HCT116 (cell line): ENCODE results near the gene RNF152. TPM values are rescaled to one million over a fixed set of nuclear protein-coding genes. Genes with fewer than 3 reads are reported as not detected.

Experiments
- ATAC-seq: fragments of 200-7000 bp; cut with Tn5 transposase; 2 replicates; pipeline ENCODE4 v1.9.1; 2020; ENCODE audit warnings: mild to moderate bottlenecking, moderate library complexity
- BruUV-seq: library from RNA; stranded (reverse); fragments of 400-500 nt; replicated peaks from 2 replicates; lab custom pipeline; 2021; lab: Mats Ljungman, UMichigan
- CTCF ChIA-PET: fragments of 300-600 bp; sonication (Branson Sonifier 250); formaldehyde crosslinking; loops from one replicate; lab custom pipeline; 2021; ENCODE audit warnings: antibody characterized with exemption; lab: Charles Lee
- POLR2A ChIA-PET: fragments of 300-600, 350-600 bp; sonication (Branson Sonifier 250); formaldehyde crosslinking; loops from one replicate; lab custom pipeline; 2021; ENCODE audit warnings: antibody characterized with exemption; lab: Charles Lee
- RAD21 ChIA-PET, 2 experiments: fragments of 300-600 bp; sonication (Branson Sonifier 250); formaldehyde crosslinking; loops; one replicate each; lab custom pipeline; 2023; ENCODE audit warnings: low total read pairs in 2 of 2; ENCODE audit not compliant: uncharacterized antibody in 2 of 2, unreplicated experiment in 2 of 2, low non-redundant PET in 1 of 2; lab: Charles Lee
- DNase-seq: peaks from one replicate; pipeline ENCODE4 v3.0.0-alpha.2; 2010; ENCODE audit warnings: low read depth, low spot score
- H2AFZ ChIP-seq: fragments of 200-600 bp; shearing (Covaris generic), sonication (generic); 2 replicates; pipeline ENCODE4 v1.6.1; 2017; ENCODE audit warnings: low read depth, mixed run types, mixed read lengths, antibody characterized with exemption, low read length; ENCODE audit not compliant: poor library complexity, severe bottlenecking
- H3K27ac ChIP-seq: 2 replicates; pipeline ENCODE4 v1.5.1; 2012; ENCODE audit warnings: low read depth, low read length
- H3K27me3 ChIP-seq: fragments of 200-600 bp; sonication (generic); 2 replicates; pipeline ENCODE4 v1.6.1; 2016; ENCODE audit warnings: mixed run types, low read length, mixed read lengths; ENCODE audit not compliant: insufficient read depth
- H3K36me3 ChIP-seq, 2 experiments: fragments of 200-500 bp in 1 of 2; fragments of 200-600 bp in 1 of 2; sonication (Bioruptor generic) in 1 of 2; sonication (generic) in 1 of 2; 2 replicates each; pipeline versions ENCODE4 v1.5.1 to v1.6.1; 2014 to 2016; ENCODE audit warnings: low read length in 2 of 2, inconsistent platforms in 1 of 2, mixed read lengths in 1 of 2, mixed run types in 1 of 2; ENCODE audit not compliant: insufficient read depth in 2 of 2, control insufficient read depth in 1 of 2
- H3K4me1 ChIP-seq, 2 experiments: fragments of 200-600 bp in 1 of 2; sonication (generic) in 1 of 2; 2 replicates each; pipeline versions ENCODE4 v1.5.1 to v1.6.1; 2012 to 2017; ENCODE audit warnings: low read length in 2 of 2, inconsistent platforms in 1 of 2, mild to moderate bottlenecking in 1 of 2, mixed read lengths in 1 of 2, mixed run types in 1 of 2, moderate library complexity in 1 of 2; ENCODE audit not compliant: insufficient read depth in 2 of 2, control insufficient read depth in 1 of 2
- H3K4me2 ChIP-seq: fragments of 200-600 bp; sonication (generic); 2 replicates; pipeline ENCODE4 v1.6.1; 2017; ENCODE audit warnings: mixed run types, low read length, mixed read lengths
- H3K4me3 ChIP-seq, 2 experiments: fragments of 200-600 bp in 1 of 2; sonication (generic) in 1 of 2; replicated peaks in 1 of 2; 2 replicates each; pipeline ENCODE4 v1.5.1; 2011 to 2016; ENCODE audit warnings: low read length in 2 of 2, control low read depth in 1 of 2, low read depth in 1 of 2, mild to moderate bottlenecking in 1 of 2, mixed read lengths in 1 of 2, mixed run types in 1 of 2
- H3K79me2 ChIP-seq: fragments of 200-600 bp; sonication (generic); 2 replicates; pipeline ENCODE4 v1.6.1; 2017; ENCODE audit warnings: mild to moderate bottlenecking, mixed run types, low read length, moderate library complexity, mixed read lengths; ENCODE audit not compliant: insufficient read depth
- H3K9ac ChIP-seq: fragments of 200-600 bp; sonication (generic); 2 replicates; pipeline ENCODE4 v1.6.1; 2016; ENCODE audit warnings: low read length, mixed read lengths
- H3K9me2 ChIP-seq: fragments of 200-600 bp; sonication (generic), shearing (Covaris generic); 2 replicates; pipeline ENCODE4 v1.6.1; 2017; ENCODE audit warnings: mixed run types, mild to moderate bottlenecking, moderate library complexity; ENCODE audit not compliant: insufficient read depth
- H3K9me3 ChIP-seq, 2 experiments: fragments of 200-500 bp in 1 of 2; fragments of 200-600 bp in 1 of 2; sonication (Bioruptor generic) in 1 of 2; sonication (generic) in 1 of 2; 2 replicates each; pipeline ENCODE4 v1.6.1; 2014 to 2017; ENCODE audit warnings: low read length in 2 of 2, mixed read lengths in 2 of 2, inconsistent platforms in 1 of 2, low read depth in 1 of 2, mild to moderate bottlenecking in 1 of 2, mixed run types in 1 of 2, moderate library complexity in 1 of 2; ENCODE audit not compliant: control insufficient read depth in 1 of 2, insufficient read depth in 1 of 2
- H4K20me1 ChIP-seq: fragments of 200-600 bp; sonication (generic), shearing (Covaris generic); 2 replicates; pipeline ENCODE4 v1.6.1; 2017; ENCODE audit warnings: mixed run types, mild to moderate bottlenecking, moderate library complexity; ENCODE audit not compliant: insufficient read depth
- ATF3 ChIP-seq: IDR thresholded peaks from 2 replicates; pipeline ENCODE4 v1.6.1; 2012
- CEBPB ChIP-seq: IDR thresholded peaks from 2 replicates; pipeline ENCODE4 v1.6.1; 2012; ENCODE audit warnings: low read depth
- ELF1 ChIP-seq: IDR thresholded peaks from 2 replicates; pipeline ENCODE4 v1.6.1; 2012; ENCODE audit warnings: low read depth, borderline replicate concordance
- MAX ChIP-seq: IDR thresholded peaks from 2 replicates; pipeline ENCODE4 v1.6.1; 2012
- SIN3A ChIP-seq: IDR thresholded peaks from 2 replicates; pipeline ENCODE4 v1.6.1; 2012; ENCODE audit warnings: low read depth
- SRF ChIP-seq: IDR thresholded peaks from 2 replicates; pipeline ENCODE4 v1.6.1; 2012; ENCODE audit warnings: low read depth
- TCF7L2 ChIP-seq: IDR thresholded peaks from 2 replicates; pipeline ENCODE4 v1.7.0; 2011; ENCODE audit warnings: borderline replicate concordance, inconsistent platforms; ENCODE audit not compliant: insufficient read depth, insufficient read length; ENCODE audit errors: extremely low read depth
- ZBTB33 ChIP-seq: IDR thresholded peaks from 2 replicates; pipeline ENCODE4 v1.6.1; 2011; ENCODE audit warnings: mild to moderate bottlenecking, low read length, moderate library complexity; ENCODE audit not compliant: insufficient replicate concordance; ENCODE audit errors: extremely low read depth
- ZFX ChIP-seq: fragments of 450-650 bp; IDR thresholded peaks from 2 replicates; pipeline ENCODE4 v1.6.1; 2017
- ZNF274 ChIP-seq: fragments of 200-500 bp; sonication (Bioruptor generic); IDR thresholded peaks from 2 replicates; pipeline ENCODE4 v1.6.1; 2014; ENCODE audit warnings: mild to moderate bottlenecking, low read depth, low read length, inconsistent platforms
- intact Hi-C: fragments of 100-400 bp; cut with micrococcal nuclease; formaldehyde crosslinking; loops from 2 replicates; pipeline ENCODE4 v1.10.0; 2022
- total RNA-seq: library from RNA; stranded (reverse); gene quantifications from one replicate; pipeline ENCODE4 v1.2.1, GENCODE V29; 2021; ENCODE audit not compliant: unreplicated experiment

The RNF152 gene
- total RNA-seq, 1 experiment from 2014 or later = 0.47 TPM

- no peak overlapping the region for H3K4me2 ChIP-seq
- RAD21 ChIA-PET = no interaction called here
- TF ChIP-seq ZFX (no peak), ZBTB33 (no peak), SIN3A (no peak), CEBPB (no peak), ATF3 (no peak), MAX (no peak), SRF (no peak), ZNF274 (no peak), TCF7L2 (no peak), ELF1 (no peak)
- no peak overlapping the region for H3K27ac ChIP-seq
- ATAC-seq (no peak), DNase-seq (no peak)
- POLR2A ChIA-PET = no interaction called here
- H3K9me3 ChIP-seq = no peaks in the 10 kb centered on the region
- H3K4me1 ChIP-seq = no peaks in the 10 kb centered on the region
- H4K20me1 ChIP-seq = no peaks in the 10 kb centered on the region
- no peak overlapping the region for H3K4me3 ChIP-seq
- no peaks in the 10 kb centered on the region for H3K79me2 ChIP-seq
- H3K36me3 ChIP-seq = no peaks in the 10 kb centered on the region
- intact Hi-C loops = no loop called here
- BruUV-seq = no TSS peak
- CTCF ChIA-PET = no interaction called here
- H2AFZ ChIP-seq = no peak overlapping the region
- H3K27me3 ChIP-seq = no peaks in the 10 kb centered on the region; the same call in 1 of the 2 replicates
- no peaks in the 10 kb centered on the region for H3K9me2 ChIP-seq
- H3K9ac ChIP-seq = no peak overlapping the region
Measured at GRCh38 chr18:61774846-61775245, 118.0 kb downstream of the RNF152 start.
